ENCODE data around the gene PCDHB7. TPM values are rescaled to one million over a fixed set of nuclear protein-coding genes. Genes with fewer than 3 reads are reported as not detected.
"Not testable (repeated sequence)": the region's sequence is repeated elsewhere in the genome, so short reads cannot be mapped to it uniquely, and the experiment has no call there.

PCDHB7 gene
- 1 to 10 TPM in 3 of 10 donors, under 1 TPM in 7; 0.17 to 1.2 (median 0.76) TPM for total RNA-seq
- under 1 TPM; 0.22 to 0.35 TPM for polyA plus RNA-seq
- long read RNA-seq, donor 1, partial matches to known transcripts, result 0 of 1 reads
- long read RNA-seq, donor 1, other reads (novel, unspliced or antisense), result 0 of 1 reads
- long read RNA-seq, donor 2, result 0 reads
- long read RNA-seq, donor 3, partial matches to known transcripts, result 0 of 2 reads
- long read RNA-seq, donor 3, other reads (novel, unspliced or antisense), result 0 of 2 reads

DNA sequence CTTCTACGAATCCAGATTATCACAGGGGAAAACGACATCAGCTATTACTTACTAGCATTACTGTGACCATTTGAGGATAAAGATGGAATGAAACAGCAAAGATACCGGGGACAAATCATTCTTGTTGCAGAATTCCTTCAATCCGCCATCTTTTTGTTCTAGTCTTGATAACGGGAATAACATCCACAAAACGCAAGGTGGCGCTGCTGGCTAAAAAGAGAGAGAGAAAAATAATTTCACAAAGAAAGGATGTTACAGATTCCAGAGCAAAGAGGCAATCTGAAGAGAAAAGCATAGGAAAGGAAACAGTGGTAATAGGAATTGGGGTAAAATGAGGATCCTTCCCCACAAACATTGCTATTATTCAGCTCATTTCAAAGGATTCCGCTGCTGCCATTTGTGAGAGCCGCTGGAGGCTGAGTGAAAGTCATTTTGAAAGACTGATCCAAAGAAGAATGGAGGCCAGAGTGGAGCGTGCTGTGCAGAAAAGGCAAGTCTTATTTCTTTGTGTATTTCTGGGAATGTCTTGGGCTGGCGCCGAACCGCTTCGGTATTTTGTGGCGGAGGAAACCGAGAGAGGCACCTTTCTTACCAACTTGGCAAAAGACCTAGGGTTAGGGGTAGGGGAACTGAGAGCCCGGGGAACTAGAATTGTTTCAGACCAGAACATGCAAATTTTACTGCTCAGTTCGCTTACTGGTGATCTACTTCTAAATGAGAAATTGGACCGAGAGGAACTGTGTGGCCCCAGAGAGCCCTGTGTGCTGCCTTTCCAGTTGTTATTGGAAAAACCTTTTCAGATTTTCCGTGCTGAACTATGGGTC lies at the start of gene PCDHB7:
Gene PCDHB7, plus strand, starts transcription at position 264 of the 824 bp plus-strand sequence. Its CDS starts 192 bp downstream, at position 456.
- Histone ChIP-seq H3K27ac (no peak within 1 kb of the TSS), H3K36me3 (no peaks in the 10 kb centered on the region), H3K4me3 (peak within 1 kb of the TSS in 8 of 10 donors; percentile 6 to 43 (median 32)), H3K4me1 (no peaks in the 10 kb centered on the region), H3K9me3 (peaks cover 0 to 58% (median 0%) of the 10 kb centered on the region in 11 donors), H3K27me3 (peaks cover 0 to 76% (median 37%) of the 10 kb centered on the region in 7 donors)
- intact Hi-C loops (cut with DNase I), result no loop called here
- WGBS, 2 donors, result 28 to 30% methylated on average over 20 of the region's 20 CpGs
- DNase-seq (peak in 1 of 2 donors; percentile 40), ATAC-seq (no peak)
- TF ChIP-seq, protein P1, sequence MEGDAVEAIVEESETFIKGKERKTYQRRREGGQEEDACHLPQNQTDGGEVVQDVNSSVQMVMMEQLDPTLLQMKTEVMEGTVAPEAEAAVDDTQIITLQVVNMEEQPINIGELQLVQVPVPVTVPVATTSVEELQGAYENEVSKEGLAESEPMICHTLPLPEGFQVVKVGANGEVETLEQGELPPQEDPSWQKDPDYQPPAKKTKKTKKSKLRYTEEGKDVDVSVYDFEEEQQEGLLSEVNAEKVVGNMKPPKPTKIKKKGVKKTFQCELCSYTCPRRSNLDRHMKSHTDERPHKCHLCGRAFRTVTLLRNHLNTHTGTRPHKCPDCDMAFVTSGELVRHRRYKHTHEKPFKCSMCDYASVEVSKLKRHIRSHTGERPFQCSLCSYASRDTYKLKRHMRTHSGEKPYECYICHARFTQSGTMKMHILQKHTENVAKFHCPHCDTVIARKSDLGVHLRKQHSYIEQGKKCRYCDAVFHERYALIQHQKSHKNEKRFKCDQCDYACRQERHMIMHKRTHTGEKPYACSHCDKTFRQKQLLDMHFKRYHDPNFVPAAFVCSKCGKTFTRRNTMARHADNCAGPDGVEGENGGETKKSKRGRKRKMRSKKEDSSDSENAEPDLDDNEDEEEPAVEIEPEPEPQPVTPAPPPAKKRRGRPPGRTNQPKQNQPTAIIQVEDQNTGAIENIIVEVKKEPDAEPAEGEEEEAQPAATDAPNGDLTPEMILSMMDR (IDR thresholded peaks at IDR 0.05), result peak in 8 of 9 donors; percentile 22 to 62 (median 48)

DNA sequence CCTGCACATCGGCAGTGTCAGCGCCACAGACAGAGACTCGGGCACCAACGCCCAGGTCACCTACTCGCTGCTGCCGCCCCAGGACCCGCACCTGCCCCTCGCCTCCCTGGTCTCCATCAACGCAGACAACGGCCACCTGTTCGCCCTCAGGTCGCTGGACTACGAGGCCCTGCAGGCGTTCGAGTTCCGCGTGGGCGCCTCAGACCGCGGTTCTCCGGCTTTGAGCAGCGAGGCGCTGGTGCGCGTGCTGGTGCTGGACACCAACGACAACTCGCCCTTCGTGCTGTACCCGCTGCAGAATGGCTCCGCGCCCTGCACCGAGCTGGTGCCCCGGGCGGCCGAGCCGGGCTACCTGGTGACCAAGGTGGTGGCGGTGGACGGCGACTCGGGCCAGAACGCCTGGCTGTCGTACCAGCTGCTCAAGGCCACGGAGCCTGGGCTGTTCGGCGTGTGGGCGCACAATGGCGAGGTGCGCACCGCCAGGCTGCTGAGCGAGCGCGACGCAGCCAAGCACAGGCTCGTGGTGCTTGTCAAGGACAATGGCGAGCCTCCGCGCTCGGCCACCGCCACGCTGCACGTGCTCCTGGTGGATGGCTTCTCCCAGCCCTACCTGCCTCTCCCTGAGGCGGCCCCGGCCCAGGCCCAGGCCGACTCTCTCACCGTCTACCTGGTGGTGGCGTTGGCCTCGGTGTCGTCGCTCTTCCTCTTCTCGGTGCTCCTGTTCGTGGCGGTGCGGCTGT lies 48.9 kb upstream of the PCDHB7 start:
- DNase-seq, H3K27ac ChIP-seq, H3K4me1 ChIP-seq, ATAC-seq, H3K4me3 ChIP-seq, H3K36me3 ChIP-seq: not testable (repeated sequence)
- intact Hi-C loops (cut with DNase I), result loop anchor here in 1 of 10 donors (10.0 kb wide), 1 partner anchor 441 kb away; no protein-coding TSS in a partner anchor
- 27 to 29% methylated on average over 43 to 62 of the region's 73 CpGs for WGBS, 2 donors
- H3K27me3 ChIP-seq, result peaks cover 0 to 42% (median 19%) of the 10 kb centered on the region in 7 donors
- H3K9me3 ChIP-seq, result peaks cover 0 to 75% (median 6%) of the 10 kb centered on the region in 11 donors

DNA sequence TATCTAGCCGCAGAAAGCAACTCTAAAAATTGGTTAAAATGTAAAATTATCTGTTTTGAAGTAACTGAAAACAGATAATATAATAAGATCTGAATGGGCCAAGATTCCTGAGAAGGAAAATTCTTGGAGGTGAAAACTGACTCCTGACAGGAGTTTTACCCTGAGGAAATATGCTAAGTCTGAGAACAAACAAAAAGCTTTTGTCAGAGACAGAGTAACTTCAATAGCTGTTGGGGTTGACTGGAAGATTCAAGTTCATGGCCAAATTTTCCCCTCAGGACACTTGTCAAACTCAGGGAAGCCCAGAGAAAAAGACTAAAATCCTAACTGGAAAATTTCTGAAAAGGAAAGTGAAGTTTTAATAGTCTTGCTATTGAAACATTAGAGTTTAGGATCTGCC lies 45.1 kb upstream of the PCDHB7 start:
- H3K36me3 ChIP-seq, result no peaks in the 10 kb centered on the region
- 88 to 91% methylated on average over 1 of the region's 1 CpG for WGBS, 2 donors
- H3K27ac ChIP-seq, result no peak overlapping the region
- no peak overlapping the region for H3K4me3 ChIP-seq
- H3K27me3 ChIP-seq, result peaks cover 0 to 33% (median 11%) of the 10 kb centered on the region in 7 donors
- no peaks in the 10 kb centered on the region for H3K4me1 ChIP-seq
- peaks cover 0 to 85% (median under 1%) of the 10 kb centered on the region in 11 donors for H3K9me3 ChIP-seq
- intact Hi-C loops (cut with DNase I), result loop anchor here in 1 of 10 donors (10.0 kb wide), 1 partner anchor 437 kb away; no protein-coding TSS in a partner anchor
- DNase-seq, result no peak
- ATAC-seq, result no peak
- TF ChIP-seq, protein P1 (IDR thresholded peaks at IDR 0.05), result no peak

DNA sequence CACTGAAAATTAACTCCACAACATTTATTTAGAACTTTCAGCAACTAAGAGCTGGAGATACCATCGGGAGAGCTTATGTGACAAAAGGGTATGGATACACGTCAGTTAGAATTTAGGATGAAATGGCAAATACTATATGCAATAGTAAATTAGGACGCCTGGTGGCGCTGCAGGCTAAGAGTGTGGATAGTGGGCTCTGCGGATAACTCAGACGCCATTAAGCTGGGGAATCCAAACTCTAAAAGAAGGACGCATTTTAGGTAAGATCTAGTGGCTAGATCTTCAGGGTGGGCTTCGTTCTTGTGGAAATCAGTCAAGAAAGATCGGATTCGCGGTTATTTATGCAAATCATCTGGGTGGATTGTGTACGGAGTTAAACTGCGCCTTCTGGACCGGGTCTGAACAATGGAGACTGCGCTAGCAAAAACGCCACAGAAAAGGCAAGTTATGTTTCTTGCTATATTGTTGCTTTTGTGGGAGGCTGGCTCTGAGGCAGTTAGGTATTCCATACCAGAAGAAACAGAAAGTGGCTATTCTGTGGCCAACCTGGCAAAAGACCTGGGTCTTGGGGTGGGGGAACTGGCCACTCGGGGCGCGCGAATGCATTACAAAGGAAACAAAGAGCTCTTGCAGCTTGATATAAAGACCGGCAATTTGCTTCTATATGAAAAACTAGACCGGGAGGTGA lies 37.3 kb upstream of the PCDHB7 start, which contains the start of gene PCDHB5:
Gene PCDHB5, plus strand, starts transcription at position 177 of the 688 bp plus-strand sequence. Its CDS starts 229 bp downstream, at position 406.
- Histone ChIP-seq H3K27me3 (peaks cover 0 to 6% (median 0%) of the 10 kb centered on the region in 7 donors), H3K4me1 (no peaks in the 10 kb centered on the region), H3K9me3 (peaks cover 0 to 98% (median 48%) of the 10 kb centered on the region in 11 donors), H3K4me3 (peak within 1 kb of the TSS; percentile 17 to 60 (median 44)), H3K27ac (peak within 1 kb of the TSS in 3 of 10 donors; percentile 39 to 63 (median 41)), H3K36me3 (no peaks in the 10 kb centered on the region)
- intact Hi-C loops (cut with DNase I), result no loop called here
- TF ChIP-seq, protein P1 (IDR thresholded peaks at IDR 0.05), result peak in 7 of 9 donors; percentile 38 to 68 (median 51)
- ATAC-seq (peak in 6 of 8 donors; percentile 25 to 89 (median 53)), DNase-seq (peak in 1 of 2 donors; percentile 31)
- WGBS, 2 donors, result 13 to 19% methylated on average over 22 of the region's 22 CpGs

All from heart right ventricle (tissue), 16 donors.